Loucy (cell line): ENCODE results near the gene HTRA3.

Source experiments
- H2AFZ ChIP-seq: fragments of 200-600 bp; sonication (generic); 2 replicates; pipeline ENCODE4 v1.6.0; 2016; ENCODE audit warnings: antibody characterized with exemption, mild to moderate bottlenecking, low read length, moderate library complexity
- H3F3A ChIP-seq: fragments of 200-600 bp; 2 replicates; pipeline ENCODE4 v1.6.0; 2016; ENCODE audit warnings: antibody characterized with exemption, low read depth, mild to moderate bottlenecking
- H3K27me3 ChIP-seq: fragments of 200-600 bp; sonication (generic); 2 replicates; pipeline ENCODE4 v1.6.1; 2014; ENCODE audit warnings: low read length, mild to moderate bottlenecking; ENCODE audit not compliant: insufficient read depth, poor library complexity, severe bottlenecking
- H3K36me3 ChIP-seq: fragments of 200-600 bp; sonication (generic); 2 replicates; pipeline ENCODE4 v1.6.1; 2016; ENCODE audit warnings: low read length; ENCODE audit not compliant: insufficient read depth
- H3K4me1 ChIP-seq: fragments of 200-600 bp; sonication (generic); 2 replicates; pipeline ENCODE4 v1.5.1; 2014; ENCODE audit warnings: low read length, mild to moderate bottlenecking; ENCODE audit not compliant: insufficient read depth, poor library complexity, severe bottlenecking
- H3K4me2 ChIP-seq: fragments of 200-600 bp; sonication (generic); 2 replicates; pipeline ENCODE4 v1.6.0; 2014; ENCODE audit warnings: antibody characterized with exemption, low read length, low read depth, mild to moderate bottlenecking; ENCODE audit not compliant: poor library complexity, severe bottlenecking
- H3K4me3 ChIP-seq: fragments of 200-600 bp; sonication (generic); 2 replicates; pipeline ENCODE4 v1.5.1; 2014; ENCODE audit warnings: low read length, mild to moderate bottlenecking, mixed read lengths; ENCODE audit not compliant: poor library complexity, severe bottlenecking
- H3K79me2 ChIP-seq: fragments of 200-600 bp; sonication (generic); 2 replicates; pipeline ENCODE4 v1.6.1; 2014; ENCODE audit warnings: low read length; ENCODE audit not compliant: insufficient read depth
- H3K9ac ChIP-seq: fragments of 200-600 bp; sonication (generic); 2 replicates; pipeline ENCODE4 v1.6.0; 2014; ENCODE audit warnings: mild to moderate bottlenecking, low read depth, low read length, moderate library complexity; ENCODE audit not compliant: poor library complexity, severe bottlenecking
- H3K9me2 ChIP-seq: fragments of 200-600 bp; sonication (generic); replicated peaks from 2 replicates; pipeline ENCODE4 v1.6.1; 2016; ENCODE audit warnings: low read depth, low read length, mixed read lengths
- H3K9me3 ChIP-seq: fragments of 200-600 bp; sonication (generic); 2 replicates; pipeline ENCODE4 v1.6.1; 2014; ENCODE audit warnings: mild to moderate bottlenecking, antibody characterized with exemption, low read length, low read depth; ENCODE audit not compliant: insufficient read depth
- H4K20me1 ChIP-seq: fragments of 200-600 bp; sonication (generic); 2 replicates; pipeline ENCODE4 v1.6.0; 2014; ENCODE audit warnings: antibody characterized with exemption, low read length, mild to moderate bottlenecking; ENCODE audit not compliant: insufficient read depth, poor library complexity, severe bottlenecking
- CTCF ChIP-seq: fragments of 200-600 bp; sonication (generic); conservative IDR thresholded peaks from 2 replicates; pipeline ENCODE4 v1.5.1; 2014; ENCODE audit warnings: mild to moderate bottlenecking, antibody characterized with exemption, low read length
- EZH2phosphoT487 ChIP-seq: fragments of 200-600 bp; IDR thresholded peaks from 2 replicates; pipeline ENCODE4 v1.6.1; 2018; ENCODE audit warnings: antibody characterized with exemption, mild to moderate bottlenecking, moderate library complexity, borderline replicate concordance

The HTRA3 gene

DNA sequence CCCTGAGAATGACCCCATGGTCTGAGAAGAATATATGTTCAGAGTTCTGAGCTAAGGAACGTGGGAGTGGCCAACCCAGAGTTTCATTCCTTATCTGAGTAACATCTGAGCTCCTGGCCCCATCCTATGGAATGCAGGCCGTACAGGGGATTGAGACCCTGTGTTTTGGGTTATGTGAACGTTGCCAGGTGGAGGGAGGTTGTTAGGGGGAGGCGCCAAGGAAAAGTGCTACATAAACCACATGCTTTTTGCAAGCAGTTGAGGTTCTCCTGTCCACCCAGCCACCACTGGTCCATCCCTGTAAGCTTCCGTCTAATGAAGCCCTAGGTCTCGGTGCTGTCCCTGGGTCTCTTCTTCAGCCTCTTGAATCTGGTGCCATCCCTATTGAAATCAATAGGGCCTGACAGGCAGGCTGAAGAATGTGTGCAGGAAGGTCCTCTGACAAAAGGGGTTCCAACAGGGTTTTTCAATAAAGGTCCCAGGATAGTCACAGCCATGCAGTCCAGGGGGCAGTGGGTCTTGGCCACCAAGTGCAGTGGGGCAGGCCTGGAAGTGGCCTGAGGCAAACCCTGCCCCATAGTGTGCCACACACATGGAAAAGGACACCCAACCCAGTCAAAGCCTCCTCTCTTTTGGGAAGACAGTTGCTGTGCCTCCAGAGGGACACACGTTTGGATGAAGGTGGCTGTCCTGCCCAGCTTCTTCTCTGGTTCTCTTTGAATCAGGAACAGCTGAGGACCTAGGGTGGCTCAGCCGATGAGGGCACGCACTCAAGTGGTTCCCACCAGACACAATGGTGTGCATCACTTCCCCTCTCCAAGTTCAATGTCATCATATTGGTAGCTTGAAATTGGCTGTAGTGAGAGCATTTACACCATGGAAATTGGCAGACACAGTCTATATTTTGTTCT, 53.5 kb downstream of the HTRA3 start:
- Histone ChIP-seq H3K79me2 (no peaks in the 10 kb centered on the region), H3K36me3 (no peaks in the 10 kb centered on the region), H2AFZ (no peak overlapping the region), H3K4me1 (no peaks in the 10 kb centered on the region), H3K9me3 (no peaks in the 10 kb centered on the region; the same call in 1 of the 2 replicates), H3K4me2 (no peak overlapping the region), H4K20me1 (no peaks in the 10 kb centered on the region), H3F3A (no peaks in the 10 kb centered on the region), H3K4me3 (no peak overlapping the region), H3K9ac (no peak overlapping the region), H3K9me2 (no peaks in the 10 kb centered on the region), H3K27me3 (no peaks in the 10 kb centered on the region)
- TF ChIP-seq EZH2phosphoT487 (no peak), CTCF (no peak)

DNA sequence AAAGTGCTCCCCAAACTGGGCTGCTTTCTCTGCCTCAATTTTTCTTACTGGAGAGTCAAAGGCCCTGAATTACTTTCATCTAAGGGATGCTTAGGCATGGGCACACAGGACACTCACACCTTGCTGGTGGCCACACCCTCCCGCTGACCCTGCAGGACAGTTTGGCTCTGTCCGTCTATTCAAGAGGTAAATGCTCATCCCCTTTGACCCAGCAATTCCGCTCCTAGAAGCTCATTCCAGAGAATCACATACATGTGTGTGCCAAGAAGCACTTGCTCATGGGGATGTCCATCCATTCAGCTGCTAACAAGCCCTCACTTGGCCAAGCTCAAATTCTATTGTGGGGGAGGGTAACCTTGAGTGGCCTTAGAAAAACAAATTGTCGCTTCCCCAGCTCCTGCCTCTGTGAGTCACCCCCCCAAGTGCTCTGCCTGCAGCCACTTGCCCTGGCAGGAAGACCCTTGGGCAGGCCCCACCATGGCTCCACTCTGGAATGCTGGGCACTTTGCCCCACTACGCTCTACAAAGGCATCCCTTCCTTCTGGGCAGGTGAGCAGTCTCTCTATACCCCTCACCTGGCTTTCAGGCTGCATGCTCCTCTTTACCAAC, 54.5 kb downstream of the HTRA3 start:
- no peak overlapping the region for H3K9ac ChIP-seq
- H3K4me2 ChIP-seq, result no peak overlapping the region
- H3F3A ChIP-seq, result no peaks in the 10 kb centered on the region
- no peaks in the 10 kb centered on the region; the same call in 1 of the 2 replicates for H3K9me3 ChIP-seq
- H3K4me1 ChIP-seq, result no peaks in the 10 kb centered on the region
- H3K9me2 ChIP-seq, result no peaks in the 10 kb centered on the region
- H3K79me2 ChIP-seq, result no peaks in the 10 kb centered on the region
- no peak overlapping the region for H3K4me3 ChIP-seq
- no peak overlapping the region for H2AFZ ChIP-seq
- no peaks in the 10 kb centered on the region for H4K20me1 ChIP-seq
- TF ChIP-seq CTCF (no peak), EZH2phosphoT487 (no peak)
- H3K27me3 ChIP-seq, result no peaks in the 10 kb centered on the region
- no peaks in the 10 kb centered on the region for H3K36me3 ChIP-seq

DNA sequence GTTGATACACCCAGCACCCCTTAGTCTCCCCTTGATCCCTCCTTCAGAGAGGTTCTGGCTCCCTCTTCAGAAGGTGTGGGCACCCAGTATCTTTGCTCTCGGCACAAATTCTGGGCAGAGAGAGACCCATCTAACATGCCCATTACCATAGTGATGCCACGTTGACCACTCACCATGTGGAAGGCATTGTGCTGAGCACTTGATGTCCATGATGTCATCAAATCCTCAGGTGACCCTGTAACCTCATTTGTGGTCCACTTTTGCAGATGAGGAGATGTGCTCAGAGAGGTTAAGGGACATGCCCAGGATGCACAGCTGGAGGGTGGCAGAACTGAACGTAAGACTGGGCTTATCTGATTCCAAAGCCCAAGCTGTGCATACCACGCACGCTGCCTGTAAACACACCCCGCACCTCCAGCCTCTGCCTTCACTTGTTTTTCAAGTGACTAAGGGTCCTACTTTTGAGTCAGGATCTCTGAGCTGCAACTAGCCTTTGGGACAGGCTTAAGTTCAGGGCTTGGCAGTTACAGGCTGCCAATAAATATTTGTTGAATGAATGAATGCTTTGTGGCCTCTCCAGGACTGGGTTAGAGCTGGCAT, 55.2 kb downstream of the HTRA3 start:
- H3K9me2 ChIP-seq, result no peaks in the 10 kb centered on the region
- H3K9ac ChIP-seq, result no peak overlapping the region
- H3K9me3 ChIP-seq, result no peaks in the 10 kb centered on the region; the same call in 1 of the 2 replicates
- H3K36me3 ChIP-seq, result no peaks in the 10 kb centered on the region
- no peaks in the 10 kb centered on the region for H4K20me1 ChIP-seq
- no peak for TF ChIP-seq EZH2phosphoT487
- no peak for TF ChIP-seq CTCF
- no peak overlapping the region for H3K4me2 ChIP-seq
- no peaks in the 10 kb centered on the region for H3K27me3 ChIP-seq
- H3K4me1 ChIP-seq, result no peaks in the 10 kb centered on the region
- no peak overlapping the region for H3K4me3 ChIP-seq
- H3F3A ChIP-seq, result no peaks in the 10 kb centered on the region
- no peak overlapping the region for H2AFZ ChIP-seq
- no peaks in the 10 kb centered on the region for H3K79me2 ChIP-seq
